C4-2B (cell line): Measurements from ENCODE around the gene EDAR.

Experiments used
- CTCF ChIP-seq: fragments of 450-650 bp; conservative IDR thresholded peaks from 2 replicates; pipeline ENCODE4 v1.5.1; 2017; ENCODE audit warnings: mild to moderate bottlenecking
- ZFX ChIP-seq: fragments of 450-650 bp; IDR thresholded peaks from 2 replicates; pipeline ENCODE4 v1.6.1; 2017

DNA sequence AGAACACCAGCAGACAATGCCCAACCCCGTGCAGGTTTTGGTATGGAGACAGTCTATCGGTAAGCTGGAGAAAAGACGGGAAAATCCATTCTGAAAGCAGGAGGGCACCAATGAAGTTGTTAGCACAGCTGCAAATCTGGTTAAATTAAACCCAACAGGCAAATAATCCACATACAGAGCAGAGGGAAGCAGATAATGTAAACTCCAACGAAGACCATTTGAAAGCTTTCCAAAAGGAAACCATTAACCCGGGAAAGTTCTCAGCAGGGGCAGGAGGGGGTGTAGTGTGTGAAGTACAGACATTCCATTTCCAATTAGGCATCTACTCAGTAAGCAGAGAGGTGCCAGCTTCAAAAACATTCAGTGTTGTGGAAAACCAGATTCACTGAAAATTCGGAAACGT, 10.3 kb downstream of the EDAR start:
- TF ChIP-seq ZFX (no peak), CTCF (no peak)
